GM23248 (cell line): ENCODE data around the gene CEACAM21.

Source experiments
- EZH2 ChIP-seq: fragments of 200-600 bp; sonication (generic); IDR thresholded peaks from 2 replicates; pipeline ENCODE4 v1.6.1; 2018; ENCODE audit warnings: antibody characterized with exemption, mild to moderate bottlenecking; ENCODE audit not compliant: insufficient read depth, poor library complexity, severe bottlenecking
- EZH2phosphoT487 ChIP-seq: fragments of 200-600 bp; sonication (generic); IDR thresholded peaks from 2 replicates; pipeline ENCODE4 v1.6.1; 2018; ENCODE audit warnings: antibody characterized with exemption, moderate library complexity, mild to moderate bottlenecking, low read depth; ENCODE audit not compliant: insufficient read depth

GRCh38 chr19:41616792-41617621 lies 41.0 kb downstream of the CEACAM21 start:
- TF ChIP-seq EZH2, result no peak
- no peak for TF ChIP-seq EZH2phosphoT487
